MM.1S (cell line): ENCODE measurements around the gene SLC4A5.

Experiments
- DNase-seq: peaks from one replicate; pipeline ENCODE4 v3.0.0-alpha.2; 2015
- H2AFZ ChIP-seq: fragments of 300-600 bp; sonication (generic); 2 replicates; pipeline ENCODE4 v1.6.0; 2016; ENCODE audit warnings: antibody characterized with exemption, low read length
- H3F3A ChIP-seq: fragments of 300-600 bp; sonication (generic); 2 replicates; pipeline ENCODE4 v1.6.1; 2016; ENCODE audit warnings: mild to moderate bottlenecking, antibody characterized with exemption, low read length, moderate library complexity, mixed read lengths; ENCODE audit not compliant: insufficient read depth
- H3K27ac ChIP-seq: fragments of 300-600 bp; sonication (generic); 2 replicates; pipeline ENCODE4 v1.5.1; 2016; ENCODE audit warnings: mild to moderate bottlenecking, low read length
- H3K27me3 ChIP-seq: fragments of 300-600 bp; sonication (generic); replicated peaks from 2 replicates; pipeline ENCODE4 v1.6.0; 2016; ENCODE audit warnings: low read length; ENCODE audit not compliant: insufficient read depth
- H3K36me3 ChIP-seq: fragments of 300-600 bp; sonication (generic); replicated peaks from 2 replicates; pipeline ENCODE4 v1.6.1; 2016; ENCODE audit warnings: mild to moderate bottlenecking, low read length, mixed read lengths; ENCODE audit not compliant: insufficient read depth
- H3K4me1 ChIP-seq: fragments of 300-600 bp; sonication (generic); 2 replicates; pipeline ENCODE4 v1.6.1; 2016; ENCODE audit warnings: low read length, mixed read lengths
- H3K4me2 ChIP-seq: fragments of 300-600 bp; sonication (generic); 2 replicates; pipeline ENCODE4 v1.6.0; 2016; ENCODE audit warnings: low read depth, low read length
- H3K4me3 ChIP-seq: fragments of 300-600 bp; sonication (generic); 2 replicates; pipeline ENCODE4 v1.5.1; 2016; ENCODE audit warnings: low read length, mixed read lengths
- H3K79me2 ChIP-seq: fragments of 300-600 bp; sonication (generic); 2 replicates; pipeline ENCODE4 v1.6.1; 2016; ENCODE audit warnings: mixed run types, low read length, mixed read lengths
- H3K9ac ChIP-seq: fragments of 300-600 bp; sonication (generic); 2 replicates; pipeline ENCODE4 v1.6.1; 2016; ENCODE audit warnings: low read length, mixed read lengths
- H3K9me2 ChIP-seq: fragments of 300-600 bp; sonication (generic); replicated peaks from 2 replicates; pipeline ENCODE4 v1.6.1; 2016; ENCODE audit warnings: mild to moderate bottlenecking, low read length, mixed read lengths; ENCODE audit not compliant: insufficient read depth
- H3K9me3 ChIP-seq: fragments of 300-600 bp; sonication (generic); replicated peaks from 2 replicates; pipeline ENCODE4 v1.6.1; 2016; ENCODE audit warnings: mild to moderate bottlenecking, low read length, mixed read lengths; ENCODE audit not compliant: insufficient read depth
- H4K20me1 ChIP-seq: fragments of 300-600 bp; sonication (generic); 2 replicates; pipeline ENCODE4 v1.6.1; 2016; ENCODE audit warnings: mild to moderate bottlenecking, low read length, moderate library complexity, mixed read lengths; ENCODE audit not compliant: insufficient read depth
- CTCF ChIP-seq: fragments of 300-600 bp; sonication (generic); IDR thresholded peaks from 2 replicates; pipeline ENCODE4 v1.5.1; 2016; ENCODE audit warnings: antibody characterized with exemption, low read length, mixed read lengths
- EZH2 ChIP-seq: fragments of 300-600 bp; sonication (generic); optimal IDR thresholded peaks from 2 replicates; pipeline ENCODE3; 2017; ENCODE audit warnings: low read depth, mild to moderate bottlenecking, antibody characterized with exemption, low read length, mixed read lengths
- EZH2phosphoT487 ChIP-seq: fragments of 300-600 bp; sonication (generic); IDR thresholded peaks from 2 replicates; pipeline ENCODE4 v1.6.1; 2018; ENCODE audit warnings: antibody characterized with exemption, low read length

SLC4A5 gene

DNA sequence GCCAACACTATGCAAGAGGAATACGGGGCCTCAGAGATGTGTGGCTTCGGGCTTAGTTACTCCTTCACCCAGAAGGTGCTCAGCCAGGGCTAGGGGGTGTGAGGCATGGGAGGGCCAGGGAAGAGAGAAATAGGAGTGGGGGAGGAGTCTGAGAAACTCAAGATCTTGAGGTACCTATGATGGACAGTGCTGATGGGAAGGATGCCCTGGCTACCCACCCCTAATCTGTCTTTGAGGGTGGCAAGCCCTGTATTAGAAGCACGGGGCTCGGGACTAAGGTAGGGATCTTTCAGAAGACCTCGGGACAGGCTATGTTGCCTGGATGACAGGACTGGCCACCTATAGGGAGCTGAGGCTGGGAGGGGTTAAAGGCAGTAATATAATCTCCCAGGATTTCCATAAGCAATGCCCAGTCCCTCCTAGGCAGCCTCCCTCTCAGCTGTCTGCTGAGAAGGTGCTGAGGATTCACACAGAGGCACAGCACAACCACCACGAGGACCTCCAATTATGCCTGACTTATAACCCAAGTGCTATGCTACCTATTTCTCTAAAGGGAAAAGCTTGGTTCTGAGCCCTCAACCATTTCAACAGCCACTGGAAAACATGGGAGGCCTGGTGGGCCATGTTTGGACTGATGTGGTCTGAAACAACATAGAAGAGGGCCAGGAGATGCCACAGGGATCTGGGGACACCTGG is 121.5 kb downstream of the SLC4A5 start:
- Histone ChIP-seq H4K20me1 (no peaks in the 10 kb centered on the region), H3K4me3 (no peak overlapping the region), H3K27ac (no peak overlapping the region), H3K36me3 (no peaks in the 10 kb centered on the region), H3K4me1 (no peaks in the 10 kb centered on the region), H2AFZ (no peak overlapping the region), H3K9me3 (no peaks in the 10 kb centered on the region), H3K79me2 (no peaks in the 10 kb centered on the region), H3K9ac (no peak overlapping the region), H3K27me3 (no peaks in the 10 kb centered on the region), H3K9me2 (no peaks in the 10 kb centered on the region), H3F3A (no peaks in the 10 kb centered on the region; the same call in 1 of the 2 replicates), H3K4me2 (no peak overlapping the region)
- DNase-seq = no peak
- TF ChIP-seq EZH2 = no peak
- TF ChIP-seq EZH2phosphoT487 = no peak
- TF ChIP-seq CTCF = no peak

- DNase-seq = no peak
- no peak overlapping the region for H3K4me3 ChIP-seq
- H3F3A ChIP-seq = no peaks in the 10 kb centered on the region; the same call in 1 of the 2 replicates
- TF ChIP-seq CTCF = no peak
- TF ChIP-seq EZH2phosphoT487 = no peak
- TF ChIP-seq EZH2 = no peak
- H3K36me3 ChIP-seq = no peaks in the 10 kb centered on the region
- H3K9me3 ChIP-seq = no peaks in the 10 kb centered on the region
- H3K9ac ChIP-seq = no peak overlapping the region
- H4K20me1 ChIP-seq = no peaks in the 10 kb centered on the region
- no peak overlapping the region for H2AFZ ChIP-seq
- no peaks in the 10 kb centered on the region for H3K27me3 ChIP-seq
- no peaks in the 10 kb centered on the region for H3K4me1 ChIP-seq
- no peak overlapping the region for H3K27ac ChIP-seq
- no peak overlapping the region for H3K4me2 ChIP-seq
- H3K79me2 ChIP-seq = no peaks in the 10 kb centered on the region
- no peaks in the 10 kb centered on the region for H3K9me2 ChIP-seq
These were observed 122.1 kb downstream of the SLC4A5 start for GRCh38 chr2:74221091-74221490.

DNA sequence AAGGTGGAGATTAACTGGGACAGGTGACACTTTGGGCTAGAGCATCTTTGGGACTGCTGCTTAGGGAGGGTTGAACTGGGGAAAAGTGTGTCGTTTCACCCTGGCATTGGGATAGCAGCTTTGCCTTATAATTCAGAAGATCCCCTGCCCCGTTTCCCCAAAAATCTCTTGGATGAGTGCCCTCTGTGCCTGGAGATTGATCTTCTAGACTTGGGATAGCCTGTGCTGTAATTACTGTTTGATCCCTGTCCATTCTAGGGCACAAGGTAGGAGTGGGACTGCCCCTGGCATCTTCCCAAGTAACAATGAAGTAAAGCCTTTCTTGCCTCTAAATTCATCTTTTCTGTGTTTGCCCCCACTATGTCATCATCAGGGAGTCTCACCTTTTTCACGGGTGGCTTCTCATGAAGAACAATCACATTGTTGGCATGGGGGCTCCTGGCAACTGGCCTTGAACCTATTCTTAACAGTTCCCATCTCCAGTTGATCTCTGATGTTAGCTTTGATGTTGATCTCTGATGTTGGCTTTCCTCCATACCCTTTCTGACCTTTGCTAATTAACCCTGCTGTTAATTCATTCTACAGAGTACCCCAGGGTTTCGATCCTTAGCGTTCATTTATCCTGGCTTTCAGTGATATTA is 123.2 kb downstream of the SLC4A5 start:
- H3K4me1 ChIP-seq = no peaks in the 10 kb centered on the region
- H3K4me3 ChIP-seq = no peak overlapping the region
- H3K36me3 ChIP-seq = no peaks in the 10 kb centered on the region; the same call in 1 of the 2 replicates
- no peak overlapping the region for H3K27ac ChIP-seq
- no peaks in the 10 kb centered on the region; the same call in 1 of the 2 replicates for H3F3A ChIP-seq
- TF ChIP-seq EZH2phosphoT487 = no peak
- no peak for TF ChIP-seq CTCF
- H3K79me2 ChIP-seq = no peaks in the 10 kb centered on the region
- no peak for DNase-seq
- no peak overlapping the region for H3K9ac ChIP-seq
- no peaks in the 10 kb centered on the region for H3K9me2 ChIP-seq
- H3K9me3 ChIP-seq = no peaks in the 10 kb centered on the region
- no peaks in the 10 kb centered on the region for H4K20me1 ChIP-seq
- no peak overlapping the region for H2AFZ ChIP-seq
- no peak overlapping the region for H3K4me2 ChIP-seq
- H3K27me3 ChIP-seq = no peaks in the 10 kb centered on the region
